Activated naive CD4-positive, alpha-beta T cell treated with Interleukin-2 at 50 U/mL for 16 hours (primary cell): ENCODE data around the gene PLA2G2D.
"Not testable (repeated sequence)": the region's sequence is repeated elsewhere in the genome, so short reads cannot be mapped to it uniquely, and the experiment has no call there.

ENCODE experiments used
- DNase-seq: peaks from one replicate; pipeline ENCODE4 v3.0.0-alpha.2; 2020

Gene PLA2G2D

GRCh38 chr1:20142001-20142710 lies 22.8 kb upstream of the PLA2G2D start:
- no peak for DNase-seq

GRCh38 chr1:20141466-20141865 lies 22.1 kb upstream of the PLA2G2D start:
- no peak for DNase-seq

- no peak for DNase-seq
Measured at GRCh38 chr1:20141001-20141400, 21.7 kb upstream of the PLA2G2D start.

GRCh38 chr1:20139776-20140612 lies 20.7 kb upstream of the PLA2G2D start:
- DNase-seq, result no peak

- DNase-seq, result no peak
Measured at GRCh38 chr1:20138961-20139550, 19.7 kb upstream of the PLA2G2D start, which contains the start of gene PLA2G2F. PLA2G2F (plus strand) TSS chr1:20139323; CDS start chr1:20139428, 105 bp downstream.

- DNase-seq, result no peak
Measured at GRCh38 chr1:20138346-20138745, 19.0 kb upstream of the PLA2G2D start.

GRCh38 chr1:20137604-20138003 lies 18.3 kb upstream of the PLA2G2D start:
- DNase-seq, result no peak

GRCh38 chr1:20137055-20137454 lies 17.7 kb upstream of the PLA2G2D start:
- no peak for DNase-seq

GRCh38 chr1:20136249-20136648 lies 16.9 kb upstream of the PLA2G2D start:
- DNase-seq, result no peak

GRCh38 chr1:20134995-20135394 lies 15.7 kb upstream of the PLA2G2D start:
- DNase-seq, result no peak

GRCh38 chr1:20130518-20130917 lies 11.2 kb upstream of the PLA2G2D start:
- not testable (repeated sequence) for DNase-seq

GRCh38 chr1:20126806-20127440 lies 7.6 kb upstream of the PLA2G2D start:
- DNase-seq, result no peak

GRCh38 chr1:20126041-20126805 lies 6.9 kb upstream of the PLA2G2D start:
- DNase-seq, result no peak

- DNase-seq, result no peak
Measured at GRCh38 chr1:20125100-20125499, 5.8 kb upstream of the PLA2G2D start.

- DNase-seq, result no peak
Measured at GRCh38 chr1:20124456-20125057, 5.2 kb upstream of the PLA2G2D start.

- no peak for DNase-seq
Measured at GRCh38 chr1:20123722-20124455, 4.6 kb upstream of the PLA2G2D start.

- DNase-seq, result no peak
Measured at GRCh38 chr1:20120796-20121195, 1.5 kb upstream of the PLA2G2D start.

GRCh38 chr1:20117236-20117635 lies 2.1 kb downstream of the PLA2G2D start:
- no peak for DNase-seq

- DNase-seq, result no peak
Measured at GRCh38 chr1:20115916-20116315, 3.4 kb downstream of the PLA2G2D start.

- DNase-seq, result no peak
Measured at GRCh38 chr1:20115479-20115878, 3.9 kb downstream of the PLA2G2D start.

GRCh38 chr1:20114021-20114648 lies 5.2 kb downstream of the PLA2G2D start:
- DNase-seq, result no peak
